NCI-H1930 (cell line): ENCODE data around the gene PLEKHN1.
"Not testable (repeated sequence)": the region's sequence is repeated elsewhere in the genome, so short reads cannot be mapped to it uniquely, and the experiment has no call there.

Experiments
- DNase-seq, 2 experiments: peaks; one replicate each; lab custom pipeline; 2025; lab: John Stamatoyannopoulos, UW

Gene PLEKHN1

GRCh38 chr1:992362-992761, 26.1 kb downstream of the PLEKHN1 start:
- no peak for DNase-seq

- DNase-seq = no peak
Observed at GRCh38 chr1:993379-993995, 27.2 kb downstream of the PLEKHN1 start.

DNA sequence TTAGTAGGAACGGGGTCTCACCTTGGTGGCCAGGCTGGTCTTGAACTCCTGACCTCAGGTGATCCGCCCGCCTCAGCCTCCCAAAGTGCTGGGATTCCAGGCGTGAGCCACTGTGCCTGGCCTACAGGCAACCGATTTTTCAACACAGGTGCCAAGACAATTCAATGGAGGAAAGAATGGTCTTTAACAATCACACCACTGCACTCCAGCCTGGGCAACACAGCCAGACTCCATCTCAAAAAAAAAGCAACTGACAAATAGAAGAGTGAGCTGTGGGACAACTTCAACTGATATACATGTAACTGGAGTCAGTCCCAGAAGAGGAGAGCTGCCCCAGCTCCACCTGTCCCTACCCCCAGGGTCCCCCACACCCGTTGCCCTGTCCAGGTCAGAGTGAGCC, 28.3 kb downstream of the PLEKHN1 start:
- not testable (repeated sequence) for DNase-seq

GRCh38 chr1:995665-996633, 29.7 kb downstream of the PLEKHN1 start:
- no peak for DNase-seq

- no peak for DNase-seq
Observed at GRCh38 chr1:996851-997712, 30.8 kb downstream of the PLEKHN1 start.

- DNase-seq = no peak
Observed at GRCh38 chr1:997713-997992, 31.4 kb downstream of the PLEKHN1 start.

DNA sequence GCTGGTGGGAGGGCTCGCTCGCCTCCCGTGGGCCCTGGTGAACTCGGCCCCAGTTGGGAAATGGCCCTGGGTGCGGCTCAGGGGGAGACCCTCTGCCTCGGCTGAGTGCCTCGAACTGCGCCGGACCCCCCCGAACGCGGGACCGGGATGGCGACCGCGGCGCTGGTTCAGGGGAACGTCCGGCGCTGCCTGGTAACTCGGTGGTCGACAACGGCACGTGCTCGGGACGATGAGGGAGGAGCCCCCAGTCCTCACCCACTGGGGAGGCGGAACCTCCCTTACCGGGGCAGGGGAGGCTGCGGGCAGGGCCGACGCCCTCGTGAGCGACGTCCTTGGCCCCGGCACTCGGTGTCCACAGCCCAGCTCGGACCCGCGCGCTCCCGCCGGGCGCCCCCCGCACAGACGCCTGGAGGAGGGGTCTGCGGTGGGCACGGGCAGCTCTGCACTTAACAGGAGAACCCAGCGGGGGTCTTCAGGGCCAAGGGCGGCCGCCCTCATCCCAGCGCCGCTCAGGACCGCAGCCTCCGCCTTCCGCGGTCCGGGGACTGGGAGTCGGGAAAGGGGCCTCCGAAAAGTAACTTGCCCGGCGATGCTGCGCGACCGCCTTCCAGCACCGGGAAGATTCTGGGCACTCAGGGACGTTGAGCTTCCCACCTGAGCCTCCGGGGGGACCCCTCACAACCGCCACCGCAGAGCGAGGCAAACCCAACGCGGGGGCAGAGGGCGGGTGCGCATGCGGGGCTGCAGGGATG, 31.9 kb downstream of the PLEKHN1 start:
- no peak for DNase-seq

GRCh38 chr1:998745-998994, 32.4 kb downstream of the PLEKHN1 start:
- DNase-seq = no peak

GRCh38 chr1:998995-999724, 32.9 kb downstream of the PLEKHN1 start:
- peak in 1 of 2 experiments; percentile 33 for DNase-seq

DNA sequence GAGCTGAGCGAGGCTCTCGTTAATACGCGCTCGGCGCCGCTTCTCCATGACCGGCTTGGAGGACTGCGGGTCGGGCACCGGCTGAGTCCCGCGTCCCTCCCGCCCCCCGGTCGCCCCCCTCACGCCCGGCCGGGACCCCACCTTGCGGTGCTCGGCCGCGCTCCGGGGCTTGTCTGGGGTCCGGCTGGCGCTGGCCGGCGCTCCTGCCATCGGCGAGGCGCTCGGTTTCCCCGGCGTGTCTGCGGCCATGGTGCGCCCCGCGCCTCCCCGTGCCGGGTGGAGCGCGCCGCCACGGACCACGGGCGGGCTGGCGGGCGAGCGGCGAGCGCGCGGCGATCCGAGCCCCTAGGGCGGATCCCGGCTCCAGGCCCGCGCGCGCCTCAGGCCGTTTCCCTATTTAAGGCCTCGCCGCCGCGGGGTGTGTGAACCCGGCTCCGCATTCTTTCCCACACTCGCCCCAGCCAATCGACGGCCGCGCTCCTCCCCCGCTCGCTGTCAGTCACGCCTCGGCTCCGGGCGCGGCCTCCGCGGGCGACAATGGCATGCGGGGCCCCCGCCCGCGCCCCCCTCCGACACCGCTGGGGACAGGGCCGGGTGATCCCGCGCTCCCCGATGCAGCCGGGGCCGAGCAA, 33.6 kb downstream of the PLEKHN1 start, which contains the start of gene HES4:
Gene HES4 (minus strand): TSS at position 373 of the 632 bp plus-strand sequence. CDS start 124 bp downstream, at position 249.
- peak; percentile 85 to 86 for DNase-seq

- DNase-seq = peak; percentile 67 to 84
Observed at GRCh38 chr1:1000357-1001056, 34.2 kb downstream of the PLEKHN1 start.

DNA sequence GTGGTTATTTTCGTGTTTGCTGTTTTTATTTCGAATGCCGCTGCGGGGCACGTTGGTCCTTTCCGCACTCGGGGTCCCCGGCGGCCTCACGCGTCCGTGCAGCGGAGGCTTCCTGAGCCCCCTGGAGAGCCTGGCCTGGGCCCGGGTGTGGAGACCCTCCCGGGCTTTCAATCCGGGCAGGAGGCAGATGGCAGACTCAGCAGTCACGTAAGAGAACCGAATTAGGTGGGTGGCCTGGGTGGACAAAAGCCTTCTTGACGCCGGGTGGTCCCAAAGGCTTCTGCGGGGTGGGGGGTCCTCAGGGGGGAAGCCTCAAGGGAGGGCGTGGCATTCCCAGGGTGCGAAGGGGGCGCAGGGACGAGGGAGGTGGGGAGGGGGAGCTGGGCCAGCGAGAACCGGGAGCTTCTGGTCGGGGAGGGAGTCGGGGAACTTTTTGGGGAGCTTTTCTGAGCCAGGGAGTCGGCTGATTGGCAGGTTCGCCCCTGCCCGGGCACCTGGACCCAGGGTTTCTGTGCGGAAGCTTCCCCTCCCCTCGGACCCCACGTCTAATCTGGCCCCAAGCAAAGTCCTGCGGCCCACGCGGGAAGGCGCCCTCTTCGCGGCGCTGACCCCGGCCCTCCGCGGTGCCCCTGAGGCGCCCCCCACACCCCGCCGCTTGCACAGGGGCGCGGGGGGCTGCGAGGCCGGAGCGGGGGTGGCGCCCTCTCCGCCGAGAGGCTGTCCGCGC, 34.9 kb downstream of the PLEKHN1 start:
- DNase-seq = no peak

GRCh38 chr1:1003618-1004419, 37.5 kb downstream of the PLEKHN1 start:
- DNase-seq = no peak

DNA sequence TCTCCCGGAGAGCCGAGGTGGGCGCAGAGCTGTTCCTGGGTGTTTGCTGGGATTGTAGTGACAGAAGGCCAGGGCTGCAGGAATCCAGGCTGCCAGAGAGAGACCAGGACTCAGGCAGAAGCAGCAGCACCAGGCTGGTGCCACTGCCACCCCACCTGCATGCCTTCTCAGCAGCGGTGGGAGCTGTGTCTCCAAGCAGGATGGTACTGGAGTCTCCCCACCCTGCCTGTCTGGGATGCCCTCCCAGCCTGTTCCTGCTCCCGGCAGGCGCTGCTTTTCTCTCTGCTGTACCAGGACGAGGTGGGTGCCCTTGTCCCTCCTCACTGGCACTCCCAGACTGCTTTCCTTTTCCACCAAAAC, 38.1 kb downstream of the PLEKHN1 start:
- DNase-seq = no peak

GRCh38 chr1:1004780-1005697, 38.8 kb downstream of the PLEKHN1 start:
- no peak for DNase-seq

- DNase-seq = no peak
Observed at GRCh38 chr1:1005774-1006304, 39.6 kb downstream of the PLEKHN1 start.
